Neutrophil (primary cell): Measurements from ENCODE around the gene CHRNB1.

Experiments
- H3K27ac ChIP-seq: fragments of 200-600 bp; sonication (generic); 2 replicates; pipeline ENCODE4 v1.5.1; 2016; ENCODE audit warnings: mild to moderate bottlenecking, moderate library complexity
- H3K27me3 ChIP-seq: fragments of 200-600 bp; sonication (generic); 2 replicates; pipeline ENCODE4 v1.6.0; 2016; ENCODE audit warnings: mild to moderate bottlenecking
- H3K36me3 ChIP-seq: fragments of 200-600 bp; sonication (generic); 2 replicates; pipeline ENCODE4 v1.5.1; 2017
- H3K4me1 ChIP-seq, 2 experiments: fragments of 200-600 bp in 1 of 2; sonication (generic) in 1 of 2; 1 replicate in 1 of 2; 2 replicates in 1 of 2; pipeline versions ENCODE4 v1.5.1 to v1.6.1; 2013 to 2016; ENCODE audit warnings: low read depth in 1 of 2, low read length in 1 of 2, mild to moderate bottlenecking in 1 of 2, moderate library complexity in 1 of 2; ENCODE audit not compliant: control insufficient read depth in 1 of 2, insufficient read depth in 1 of 2
- H3K4me3 ChIP-seq, 2 experiments: fragments of 200-600 bp in 1 of 2; sonication (generic) in 1 of 2; 1 replicate in 1 of 2; 2 replicates in 1 of 2; pipeline ENCODE4 v1.5.1; 2013 to 2016; ENCODE audit warnings: low read depth in 1 of 2, low read length in 1 of 2, mild to moderate bottlenecking in 1 of 2, moderate library complexity in 1 of 2
- H3K9me3 ChIP-seq: fragments of 200-600 bp; sonication (generic); 2 replicates; pipeline ENCODE4 v1.5.1; 2016
- CTCF ChIP-seq: fragments of 200-600 bp; sonication (generic); IDR thresholded peaks from 2 replicates; pipeline ENCODE4 v1.5.1; 2016; ENCODE audit warnings: antibody characterized with exemption

CHRNB1 gene

GRCh38 chr17:7425316-7425715 is 19.5 kb upstream of the CHRNB1 start, which contains the start of gene SPEM2:
Gene SPEM2, plus strand, starts transcription at chr17:7425616. Its CDS starts 73 bp downstream, at chr17:7425689.
- H3K9me3 ChIP-seq: no peaks in the 10 kb centered on the region
- no peak within 1 kb of the TSS for H3K27ac ChIP-seq
- H3K27me3 ChIP-seq: no peaks in the 10 kb centered on the region
- no peak for TF ChIP-seq CTCF
- no peaks in the 10 kb centered on the region for H3K36me3 ChIP-seq
- no peaks in the 10 kb centered on the region for H3K4me1 ChIP-seq
- H3K4me3 ChIP-seq: no peak within 1 kb of the TSS

- Histone ChIP-seq H3K9me3 (no peaks in the 10 kb centered on the region), H3K27me3 (no peaks in the 10 kb centered on the region), H3K4me3 (no peak overlapping the region), H3K27ac (no peak overlapping the region), H3K4me1 (no peaks in the 10 kb centered on the region), H3K36me3 (no peaks in the 10 kb centered on the region)
- TF ChIP-seq CTCF: no peak
Measured at GRCh38 chr17:7425756-7426155, 19.1 kb upstream of the CHRNB1 start.

GRCh38 chr17:7426203-7426863 is 18.5 kb upstream of the CHRNB1 start:
- no peak for TF ChIP-seq CTCF
- Histone ChIP-seq H3K36me3 (no peaks in the 10 kb centered on the region), H3K4me1 (no peaks in the 10 kb centered on the region), H3K27me3 (no peaks in the 10 kb centered on the region), H3K4me3 (no peak overlapping the region), H3K9me3 (no peaks in the 10 kb centered on the region), H3K27ac (no peak overlapping the region)

GRCh38 chr17:7426896-7427489 is 17.9 kb upstream of the CHRNB1 start:
- Histone ChIP-seq H3K27me3 (no peaks in the 10 kb centered on the region), H3K4me1 (no peaks in the 10 kb centered on the region), H3K27ac (no peak overlapping the region), H3K9me3 (no peaks in the 10 kb centered on the region), H3K4me3 (no peak overlapping the region), H3K36me3 (no peaks in the 10 kb centered on the region)
- no peak for TF ChIP-seq CTCF

- H3K27ac ChIP-seq: no peak overlapping the region
- no peaks in the 10 kb centered on the region for H3K27me3 ChIP-seq
- H3K4me3 ChIP-seq: no peak overlapping the region
- H3K9me3 ChIP-seq: no peaks in the 10 kb centered on the region
- H3K36me3 ChIP-seq: no peaks in the 10 kb centered on the region
- TF ChIP-seq CTCF: no peak
- no peaks in the 10 kb centered on the region for H3K4me1 ChIP-seq
Measured at GRCh38 chr17:7427549-7427948, 17.3 kb upstream of the CHRNB1 start.
